Rectal smooth muscle tissue (tissue), 1 donor: ENCODE data around the gene PPIF.

Experiments
- H3K27ac ChIP-seq: one replicate; pipeline ENCODE4 v1.7.0; 2013; ENCODE audit warnings: low read depth, low read length, inconsistent platforms
- H3K27me3 ChIP-seq: one replicate; pipeline ENCODE4 v1.7.0; 2013; ENCODE audit warnings: low read length; ENCODE audit not compliant: control insufficient read depth, insufficient read depth
- H3K36me3 ChIP-seq: one replicate; pipeline ENCODE4 v1.7.0; 2013; ENCODE audit warnings: low read length; ENCODE audit not compliant: control insufficient read depth, insufficient read depth
- H3K4me1 ChIP-seq: one replicate; pipeline ENCODE4 v1.7.0; 2013; ENCODE audit warnings: low read length; ENCODE audit not compliant: control insufficient read depth, insufficient read depth
- H3K4me3 ChIP-seq: one replicate; pipeline ENCODE4 v1.7.0; 2013; ENCODE audit warnings: low read length
- H3K9ac ChIP-seq: one replicate; pipeline ENCODE4 v1.7.0; 2013; ENCODE audit warnings: low read length

PPIF gene

GRCh38 chr10:79393924-79394610, 46.8 kb downstream of the PPIF start:
- Histone ChIP-seq H3K4me3 (no peak overlapping the region), H3K27ac (peak overlapping the region; percentile 26), H3K27me3 (no peaks in the 10 kb centered on the region), H3K4me1 (peaks cover 50% of the 10 kb centered on the region), H3K36me3 (peaks cover 7% of the 10 kb centered on the region), H3K9ac (no peak overlapping the region)

- Histone ChIP-seq H3K36me3 (peaks cover 7% of the 10 kb centered on the region), H3K9ac (no peak overlapping the region), H3K4me1 (peaks cover 54% of the 10 kb centered on the region), H3K27me3 (no peaks in the 10 kb centered on the region), H3K27ac (no peak overlapping the region), H3K4me3 (no peak overlapping the region)
These were observed 47.4 kb downstream of the PPIF start for GRCh38 chr10:79394664-79395063.

DNA sequence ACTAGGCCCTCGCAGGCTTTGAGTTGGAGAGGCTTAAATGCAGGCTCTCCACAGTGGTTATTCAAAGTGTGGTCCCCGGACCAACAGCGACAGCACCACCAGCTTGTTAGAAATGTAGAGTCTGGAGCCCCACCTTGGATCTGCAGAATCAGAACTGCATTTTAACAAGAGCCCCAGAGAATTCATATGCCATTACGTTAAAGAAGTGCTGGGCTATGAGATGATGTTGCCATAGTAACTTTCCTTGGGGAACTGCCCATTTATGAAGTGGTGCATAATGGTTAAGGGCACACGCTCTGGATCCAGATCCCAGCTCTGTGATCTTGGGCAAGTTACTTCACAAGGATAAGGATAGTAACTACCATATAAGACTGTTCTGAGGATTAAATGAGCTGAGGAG, 49.3 kb downstream of the PPIF start:
- Histone ChIP-seq H3K4me1 (peaks cover 60% of the 10 kb centered on the region), H3K27me3 (no peaks in the 10 kb centered on the region), H3K27ac (peak overlapping the region; percentile 96), H3K4me3 (no peak overlapping the region), H3K36me3 (peaks cover 7% of the 10 kb centered on the region), H3K9ac (no peak overlapping the region)

GRCh38 chr10:79397051-79397450, 49.8 kb downstream of the PPIF start:
- no peak overlapping the region for H3K4me3 ChIP-seq
- H3K4me1 ChIP-seq = peaks cover 59% of the 10 kb centered on the region
- H3K36me3 ChIP-seq = peaks cover 7% of the 10 kb centered on the region
- peak overlapping the region; percentile 96 for H3K27ac ChIP-seq
- H3K9ac ChIP-seq = no peak overlapping the region
- H3K27me3 ChIP-seq = no peaks in the 10 kb centered on the region

- H3K4me3 ChIP-seq = no peak overlapping the region
- no peak overlapping the region for H3K9ac ChIP-seq
- H3K27ac ChIP-seq = peak overlapping the region; percentile 96
These were observed 50.5 kb downstream of the PPIF start for GRCh38 chr10:79397575-79398303.

DNA sequence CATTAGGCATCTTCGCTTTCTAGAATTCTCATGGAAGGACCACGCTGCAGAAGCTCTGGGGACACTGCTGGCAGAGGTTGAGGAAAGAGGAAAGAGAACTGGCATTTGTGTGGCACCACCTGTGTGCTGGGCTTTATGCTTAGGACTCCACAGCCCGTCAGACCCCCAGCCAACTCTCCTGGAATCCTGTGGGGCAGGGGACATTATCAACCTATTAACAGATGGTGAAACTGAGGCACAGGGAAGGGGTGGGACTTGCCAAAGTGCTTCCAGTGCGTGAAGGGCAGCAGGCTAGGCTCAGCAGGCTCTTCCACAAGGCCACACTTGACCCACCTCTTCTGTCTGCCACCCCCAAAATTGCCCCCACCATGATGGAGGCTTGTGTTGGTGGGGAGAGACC, 51.4 kb downstream of the PPIF start:
- H3K4me3 ChIP-seq = peak overlapping the region; percentile 15
- peak overlapping the region; percentile 12 for H3K9ac ChIP-seq
- peaks cover 3% of the 10 kb centered on the region for H3K36me3 ChIP-seq
- H3K4me1 ChIP-seq = peaks cover 72% of the 10 kb centered on the region
- H3K27ac ChIP-seq = peak overlapping the region; percentile 96
- H3K27me3 ChIP-seq = no peaks in the 10 kb centered on the region

More at GRCh38 chr10:79397575-79398303, 50.5 kb downstream of the PPIF start:
- Histone ChIP-seq H3K27me3 (no peaks in the 10 kb centered on the region), H3K4me1 (peaks cover 64% of the 10 kb centered on the region), H3K36me3 (peaks cover 7% of the 10 kb centered on the region)

DNA sequence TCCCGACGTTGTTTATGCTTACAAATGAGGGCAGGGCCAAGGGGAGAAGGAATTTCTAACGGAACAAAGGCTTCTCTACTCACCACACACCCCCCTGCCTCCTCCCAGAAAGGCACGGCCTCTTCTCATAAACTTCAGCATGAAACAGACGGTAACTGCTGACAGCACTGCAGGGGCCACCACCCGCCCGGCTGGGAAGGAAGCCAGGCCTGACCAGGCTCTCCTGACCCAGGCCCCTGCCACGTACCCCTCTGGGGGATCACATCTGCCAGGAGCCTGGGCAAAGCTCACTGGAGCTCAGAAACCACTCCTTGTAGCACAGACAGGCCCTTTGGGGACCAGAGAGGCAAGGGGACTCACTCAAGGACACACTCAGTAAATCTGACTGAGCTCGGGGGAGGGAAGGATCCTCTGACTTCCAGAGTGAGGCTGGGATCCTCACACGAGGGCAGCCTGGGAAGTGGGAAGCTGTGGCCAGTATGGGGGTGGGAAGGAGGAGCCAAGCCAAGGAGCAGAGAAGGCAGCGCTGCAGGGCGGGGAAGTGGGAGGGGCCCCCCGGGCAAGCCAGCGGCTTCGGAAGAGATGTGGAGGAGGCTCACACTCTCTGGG, 52.1 kb downstream of the PPIF start:
- peaks cover 79% of the 10 kb centered on the region for H3K4me1 ChIP-seq
- H3K9ac ChIP-seq = peak overlapping the region; percentile 32

GRCh38 chr10:79400146-79401004, 53.1 kb downstream of the PPIF start:
- Histone ChIP-seq H3K36me3 (no peaks in the 10 kb centered on the region), H3K27me3 (no peaks in the 10 kb centered on the region), H3K9ac (no peak overlapping the region), H3K27ac (peak overlapping the region; percentile 96), H3K4me1 (peaks cover 89% of the 10 kb centered on the region), H3K4me3 (peak overlapping the region; percentile 16)

More for the DNA sequence above, 52.1 kb downstream of the PPIF start:
- H3K27ac ChIP-seq = peak overlapping the region; percentile 96
- no peaks in the 10 kb centered on the region for H3K36me3 ChIP-seq
- no peaks in the 10 kb centered on the region for H3K27me3 ChIP-seq
- H3K4me3 ChIP-seq = peak overlapping the region; percentile 16

GRCh38 chr10:79401015-79401921, 54.0 kb downstream of the PPIF start:
- H3K27me3 ChIP-seq = no peaks in the 10 kb centered on the region
- H3K36me3 ChIP-seq = no peaks in the 10 kb centered on the region
- peaks cover 95% of the 10 kb centered on the region for H3K4me1 ChIP-seq
- H3K9ac ChIP-seq = no peak overlapping the region
- H3K27ac ChIP-seq = peak overlapping the region; percentile 96
- H3K4me3 ChIP-seq = no peak overlapping the region

GRCh38 chr10:79402625-79402946, 55.3 kb downstream of the PPIF start:
- Histone ChIP-seq H3K4me1 (peaks cover 95% of the 10 kb centered on the region), H3K9ac (no peak overlapping the region), H3K27me3 (no peaks in the 10 kb centered on the region), H3K4me3 (no peak overlapping the region), H3K27ac (peak overlapping the region; percentile 96), H3K36me3 (no peaks in the 10 kb centered on the region)

DNA sequence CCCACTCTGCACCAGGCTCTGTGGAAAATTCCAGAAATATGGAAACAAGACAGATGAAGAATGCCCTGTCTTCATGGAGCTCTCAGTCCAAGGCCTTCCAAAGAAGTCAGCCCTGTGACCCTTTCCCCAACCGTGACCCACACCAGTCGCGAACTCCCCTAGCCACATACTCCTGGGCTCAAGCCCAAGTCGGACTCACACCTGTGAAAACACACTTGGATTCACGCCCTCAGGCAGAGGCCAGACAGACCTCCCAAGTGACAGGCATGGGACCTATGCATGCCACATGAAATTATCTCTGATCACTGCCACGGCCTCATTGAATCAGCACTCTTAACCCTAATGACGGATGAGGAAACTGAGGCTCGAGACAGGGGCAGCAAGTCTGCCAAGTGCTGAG, 55.7 kb downstream of the PPIF start:
- peak overlapping the region; percentile 96 for H3K27ac ChIP-seq
- H3K9ac ChIP-seq = no peak overlapping the region
- peaks cover 94% of the 10 kb centered on the region for H3K4me1 ChIP-seq
- H3K36me3 ChIP-seq = no peaks in the 10 kb centered on the region
- no peaks in the 10 kb centered on the region for H3K27me3 ChIP-seq
- H3K4me3 ChIP-seq = peak overlapping the region; percentile 12
